Upper lobe of left lung (tissue), 6 donors: ENCODE data around the gene MYO18A. TPM values are rescaled to one million over a fixed set of nuclear protein-coding genes. Genes with fewer than 3 reads are reported as not detected.

Experiments used
- ATAC-seq, 2 donors: fragments of 200-7000 bp; cut with Tn5 transposase; one replicate each; pipeline ENCODE4 v1.9.1; 2022; ENCODE audit warnings: mild to moderate bottlenecking in 2 of 2, moderate library complexity in 2 of 2; ENCODE audit not compliant: low FRiP score in 2 of 2
- DNase-seq, 2 donors: peaks; one replicate each; pipeline ENCODE4 v3.0.0-alpha.2; 2019 to 2020
- H3K27ac ChIP-seq, 4 donors: fragments of 200-600 bp; sonication (generic); one replicate each; pipeline ENCODE4 v1.5.1; 2016 to 2019
- H3K27me3 ChIP-seq, 4 donors: fragments of 200-600 bp; sonication (generic); one replicate each; pipeline ENCODE4 v1.5.1; 2017 to 2019
- H3K36me3 ChIP-seq, 4 donors: fragments of 200-600 bp; sonication (generic); one replicate each; pipeline ENCODE4 v1.5.1; 2016 to 2019
- H3K4me1 ChIP-seq, 4 donors: fragments of 200-600 bp; sonication (generic); one replicate each; pipeline ENCODE4 v1.5.1; 2018 to 2019
- H3K4me3 ChIP-seq, 4 donors: fragments of 200-600 bp; sonication (generic); one replicate each; pipeline ENCODE4 v1.5.1; 2017 to 2019; ENCODE audit warnings: mild to moderate bottlenecking in 2 of 4, moderate library complexity in 1 of 4
- H3K9me3 ChIP-seq, 4 donors: fragments of 200-600 bp; sonication (generic); one replicate each; pipeline ENCODE4 v1.5.1; 2018 to 2019
- CTCF ChIP-seq, 6 experiments: fragments of 450-650 bp in 4 of 6; fragments of 200-600 bp in 2 of 6; sonication (generic) in 2 of 6; IDR thresholded peaks; one replicate each; pipeline ENCODE4 v1.5.1; 2016 to 2019; ENCODE audit warnings: antibody characterized with exemption in 6 of 6
- EP300 ChIP-seq, 4 donors: sonication (generic); formaldehyde crosslinking; IDR thresholded peaks; one replicate each; pipeline ENCODE4 v1.5.1; 2017; ENCODE audit warnings: antibody characterized with exemption in 4 of 4, control low read depth in 2 of 4
- POLR2A ChIP-seq, 4 donors: fragments of 450-650 bp; IDR thresholded peaks; one replicate each; pipeline ENCODE4 v1.5.1; 2016 to 2017; ENCODE audit warnings: antibody characterized with exemption in 4 of 4, mild to moderate bottlenecking in 2 of 4
- POLR2AphosphoS5 ChIP-seq, 2 donors: sonication (generic); formaldehyde crosslinking; IDR thresholded peaks; one replicate each; pipeline ENCODE4 v1.5.1; 2017; ENCODE audit warnings: antibody characterized with exemption in 2 of 2
- WGBS, 2 donors: methylation state at CpG; one replicate each; pipeline ENCODE4 v1.1.5; 2017 to 2018; 5-methylcytosine and 5-hydroxymethylcytosine counted together
- total RNA-seq, 6 donors: library from RNA; depleted of rRNA in 4 of 6; stranded (reverse); fragments of >200 nt in 4 of 6; gene quantifications; one replicate each; pipeline versions ENCODE4 v1.1.0 to v1.2.1, GENCODE V29; 2016 to 2021
- donor health status: DM: no; HTN: no; CAD: no; lungs with moderate emphysema.
- donor health status: DM: no; HTN: yes; CAD: no; lungs with severe emphysema.

Gene MYO18A
- total RNA-seq, 6 donors from 2014 or later = 37.4 to 214 (median 67.4) TPM

GRCh38 chr17:29073045-29073444 lies 107.2 kb downstream of the MYO18A start:
- Histone ChIP-seq H3K4me3 (no peak overlapping the region), H3K27ac (no peak overlapping the region), H3K36me3 (peaks cover 0 to 9% (median 3%) of the 10 kb centered on the region in 4 donors), H3K9me3 (no peaks in the 10 kb centered on the region), H3K4me1 (peaks cover 0 to 2% (median 0%) of the 10 kb centered on the region in 4 donors), H3K27me3 (no peaks in the 10 kb centered on the region)
- ATAC-seq (no peak), DNase-seq (no peak)
- 81 to 88% methylated on average over 1 to 2 of the region's 2 CpGs for WGBS, 2 donors
- TF ChIP-seq POLR2AphosphoS5 (IDR thresholded peaks at IDR 0.05) (no peak), POLR2A (IDR thresholded peaks at IDR 0.05) (no peak), CTCF (IDR thresholded peaks at IDR 0.05) (no peak), EP300 (IDR thresholded peaks at IDR 0.05) (no peak)

- Histone ChIP-seq H3K4me1 (peaks cover 0 to 2% (median 0%) of the 10 kb centered on the region in 4 donors), H3K27me3 (no peaks in the 10 kb centered on the region), H3K4me3 (no peak overlapping the region), H3K27ac (no peak overlapping the region), H3K9me3 (no peaks in the 10 kb centered on the region), H3K36me3 (peaks cover 0 to 5% (median 2%) of the 10 kb centered on the region in 4 donors)
- TF ChIP-seq POLR2AphosphoS5 (IDR thresholded peaks at IDR 0.05) = no peak
- WGBS, 2 donors = 100% methylated on average over 1 of the region's 1 CpG
- ATAC-seq (no peak), DNase-seq (no peak)
Measured at GRCh38 chr17:29071303-29071702, 108.9 kb downstream of the MYO18A start.

- no peaks in the 10 kb centered on the region for H3K9me3 ChIP-seq
- peaks cover 0 to 5% (median 2%) of the 10 kb centered on the region in 4 donors for H3K36me3 ChIP-seq
- TF ChIP-seq EP300 (IDR thresholded peaks at IDR 0.05) (no peak), POLR2A (IDR thresholded peaks at IDR 0.05) (no peak), CTCF (IDR thresholded peaks at IDR 0.05) (no peak), POLR2AphosphoS5 (IDR thresholded peaks at IDR 0.05) (no peak)
- H3K27ac ChIP-seq = no peak overlapping the region
- ATAC-seq (no peak), DNase-seq (no peak)
- whole genome bisulfite sequencing, 2 donors = 85 to 87% methylated on average over 9 of the region's 9 CpGs
- H3K27me3 ChIP-seq = no peaks in the 10 kb centered on the region
- peaks cover 0 to 2% (median 0%) of the 10 kb centered on the region in 4 donors for H3K4me1 ChIP-seq
- H3K4me3 ChIP-seq = no peak overlapping the region
Measured at GRCh38 chr17:29070781-29071180, 109.4 kb downstream of the MYO18A start.

- peaks cover 0 to 2% (median 0%) of the 10 kb centered on the region in 4 donors for H3K4me1 ChIP-seq
- H3K27me3 ChIP-seq = no peaks in the 10 kb centered on the region
- peaks cover 0 to 5% (median 2%) of the 10 kb centered on the region in 4 donors for H3K36me3 ChIP-seq
- DNase-seq (no peak), ATAC-seq (no peak)
- WGBS, 2 donors = 70 to 72% methylated on average over 10 of the region's 10 CpGs
- H3K27ac ChIP-seq = no peak overlapping the region
- H3K9me3 ChIP-seq = no peaks in the 10 kb centered on the region
- H3K4me3 ChIP-seq = no peak overlapping the region
- TF ChIP-seq EP300 (IDR thresholded peaks at IDR 0.05) (no peak), POLR2AphosphoS5 (IDR thresholded peaks at IDR 0.05) (no peak), POLR2A (IDR thresholded peaks at IDR 0.05) (no peak), CTCF (IDR thresholded peaks at IDR 0.05) (no peak)
Measured at GRCh38 chr17:29070308-29070707, 109.9 kb downstream of the MYO18A start.

GRCh38 chr17:29069526-29070041 lies 110.6 kb downstream of the MYO18A start:
- no peaks in the 10 kb centered on the region for H3K27me3 ChIP-seq
- TF ChIP-seq CTCF (IDR thresholded peaks at IDR 0.05) (no peak), POLR2AphosphoS5 (IDR thresholded peaks at IDR 0.05) (no peak), POLR2A (IDR thresholded peaks at IDR 0.05) (no peak), EP300 (IDR thresholded peaks at IDR 0.05) (no peak)
- no peak overlapping the region for H3K27ac ChIP-seq
- H3K36me3 ChIP-seq = peaks cover 0 to 3% (median 1%) of the 10 kb centered on the region in 4 donors
- no peak overlapping the region for H3K4me3 ChIP-seq
- 51 to 61% methylated on average over 19 of the region's 19 CpGs for WGBS, 2 donors
- H3K9me3 ChIP-seq = no peaks in the 10 kb centered on the region
- DNase-seq (peak in 1 of 2 donors; percentile 31), ATAC-seq (peak in 1 of 2 donors; percentile 61)
- peaks cover 0 to 2% (median 0%) of the 10 kb centered on the region in 4 donors for H3K4me1 ChIP-seq
